ENCODE data around the gene ABTB2. TPM values are rescaled to one million over a fixed set of nuclear protein-coding genes. Genes with fewer than 3 reads are reported as not detected.
A peak's percentile ranks its signal among the peaks of the same experiment; 100 is the strongest.

Gene ABTB2
- total and polyA plus RNA-seq, 2 of the 8 experiments (the other 6 are each of a cell fraction or from before 2014, with no cell fraction given): 7.7 to 10.2 TPM

DNA sequence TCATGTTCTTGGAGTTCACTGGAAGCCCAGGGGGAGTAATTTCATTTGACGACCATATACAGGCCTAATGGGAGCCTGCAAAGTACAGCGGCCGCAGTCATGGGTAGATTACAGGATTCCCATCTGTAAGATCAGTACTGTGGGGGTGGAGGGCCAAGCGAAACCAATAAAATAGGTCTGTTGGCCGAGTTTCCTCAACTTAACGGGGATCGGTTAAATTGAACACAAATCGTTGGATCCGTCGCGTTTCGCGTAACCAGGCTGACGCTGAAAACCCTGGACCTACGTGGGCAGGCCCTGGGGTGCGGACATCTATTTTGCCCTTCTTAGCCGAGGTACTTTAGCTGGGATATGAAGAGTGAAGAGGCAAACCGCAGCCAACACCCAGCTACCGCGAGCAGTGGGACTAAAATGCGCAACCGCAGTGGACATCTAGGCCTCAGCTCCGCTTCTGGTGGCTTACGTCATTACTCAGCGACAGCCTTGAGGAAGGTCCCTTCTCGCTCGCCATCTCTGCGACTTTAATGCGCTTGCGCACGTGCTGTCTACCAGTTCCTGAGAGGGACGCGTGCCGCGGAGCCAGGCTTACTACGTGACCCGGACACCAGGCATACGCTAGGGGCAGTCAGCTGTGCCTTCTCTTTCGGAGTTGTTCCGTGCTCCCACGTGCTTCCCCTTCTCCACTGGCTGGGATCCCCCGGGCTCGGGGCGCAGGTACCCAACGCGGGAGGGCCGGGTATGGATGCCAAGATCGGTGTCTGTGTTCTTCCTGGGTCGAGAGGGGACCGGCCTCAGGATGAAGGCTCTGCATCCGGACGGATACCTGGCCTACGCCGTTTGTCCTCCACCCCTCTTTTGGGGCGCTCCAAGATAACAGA, 252.5 kb downstream of the ABTB2 start, which contains the start of gene NAT10 (continued):
- peak; percentile 93 to 98; a peak in 3 of 4 replicates for TF ChIP-seq SIN3A (conservative IDR thresholded peaks at IDR 0.05 in 1 of 2, IDR thresholded peaks at IDR 0.05 in 1 of 2; ENCODE audit: low read depth in 1 of 2, low read length in 2 of 2)
- TF ChIP-seq JUND (IDR thresholded peaks at IDR 0.05; ENCODE audit: low read length): peak; percentile 78; the same call in 1 of the 2 replicates
- peak; percentile 99 to 100 for TF ChIP-seq POLR2A (IDR thresholded peaks at IDR 0.05; ENCODE audit: control extremely low read depth in 1 of 2, low read depth in 2 of 2, low read length in 2 of 2)
- TF ChIP-seq CEBPB (IDR thresholded peaks at IDR 0.05; ENCODE audit: low read depth, low read length): peak; percentile 36
- TF ChIP-seq, protein P1, sequence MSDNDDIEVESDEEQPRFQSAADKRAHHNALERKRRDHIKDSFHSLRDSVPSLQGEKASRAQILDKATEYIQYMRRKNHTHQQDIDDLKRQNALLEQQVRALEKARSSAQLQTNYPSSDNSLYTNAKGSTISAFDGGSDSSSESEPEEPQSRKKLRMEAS (IDR thresholded peaks at IDR 0.05): peak; percentile 100
- TF ChIP-seq SIX5 (IDR thresholded peaks at IDR 0.05; ENCODE audit: low read depth, low read length): peak; percentile 4; the same call in 1 of the 2 replicates
- peak in 1 of 2 experiments; percentile 94; a peak in 2 of 4 replicates for TF ChIP-seq HDAC2 (IDR thresholded peaks at IDR 0.05; ENCODE audit: borderline replicate concordance in 1 of 2, low read depth in 2 of 2, low read length in 2 of 2)
- TF ChIP-seq SAP30 (IDR thresholded peaks at IDR 0.05; ENCODE audit: insufficient read depth, insufficient replicate concordance, low read length): peak; percentile 93
- TF ChIP-seq NRF1 (IDR thresholded peaks at IDR 0.05; ENCODE audit: low read depth, low read length): peak; percentile 76
- no peak for TF ChIP-seq SUZ12 (IDR thresholded peaks at IDR 0.05; ENCODE audit: low read length)
- TF ChIP-seq RBBP5 (IDR thresholded peaks at IDR 0.05; ENCODE audit: borderline replicate concordance, low read depth, low read length): peak; percentile 59
- TF ChIP-seq TAF1 (IDR thresholded peaks at IDR 0.05; ENCODE audit: low read depth, low read length): peak; percentile 96
- TF ChIP-seq YY1 (IDR thresholded peaks at IDR 0.05; ENCODE audit: low read depth, low read length): peak; percentile 61; the same call in 1 of the 2 replicates
- TF ChIP-seq KDM4A (IDR thresholded peaks at IDR 0.05; ENCODE audit: low read depth, low read length, severe bottlenecking): peak; percentile 98
- peak; percentile 69 for TF ChIP-seq ASH2L (IDR thresholded peaks at IDR 0.05; ENCODE audit: low read length)
- peak; percentile 77 for TF ChIP-seq SRF (IDR thresholded peaks at IDR 0.05; ENCODE audit: low read depth, low read length)
- peak; percentile 76 for TF ChIP-seq GTF2F1 (IDR thresholded peaks at IDR 0.05; ENCODE audit: borderline replicate concordance, low read depth, low read length)
- TF ChIP-seq TAF7 (optimal IDR thresholded peaks at IDR 0.05; ENCODE audit: borderline replicate concordance, low read depth, low read length): peak; percentile 86
- TF ChIP-seq KDM5A (IDR thresholded peaks at IDR 0.05; ENCODE audit: low read length): peak; percentile 79
- peak; percentile 83 for TF ChIP-seq PHF8 (conservative IDR thresholded peaks at IDR 0.05; ENCODE audit: low read depth, low read length)
- TF ChIP-seq, protein P2, sequence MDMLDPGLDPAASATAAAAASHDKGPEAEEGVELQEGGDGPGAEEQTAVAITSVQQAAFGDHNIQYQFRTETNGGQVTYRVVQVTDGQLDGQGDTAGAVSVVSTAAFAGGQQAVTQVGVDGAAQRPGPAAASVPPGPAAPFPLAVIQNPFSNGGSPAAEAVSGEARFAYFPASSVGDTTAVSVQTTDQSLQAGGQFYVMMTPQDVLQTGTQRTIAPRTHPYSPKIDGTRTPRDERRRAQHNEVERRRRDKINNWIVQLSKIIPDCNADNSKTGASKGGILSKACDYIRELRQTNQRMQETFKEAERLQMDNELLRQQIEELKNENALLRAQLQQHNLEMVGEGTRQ (IDR thresholded peaks at IDR 0.05; ENCODE audit: low read length): peak; percentile 72
- peak; percentile 94 for TF ChIP-seq TBP (IDR thresholded peaks at IDR 0.05; ENCODE audit: low read depth, low read length)
